Glomerular visceral epithelial cell (primary cell): ENCODE measurements around the gene TTLL5.
"Not testable (repeated sequence)": the region's sequence is repeated elsewhere in the genome, so short reads cannot be mapped to it uniquely, and the experiment has no call there.

Experiments used
- DNase-seq: peaks from one replicate; pipeline ENCODE4 v3.0.0-alpha.2; 2016; ENCODE audit errors: extremely low spot score

The TTLL5 gene

DNA sequence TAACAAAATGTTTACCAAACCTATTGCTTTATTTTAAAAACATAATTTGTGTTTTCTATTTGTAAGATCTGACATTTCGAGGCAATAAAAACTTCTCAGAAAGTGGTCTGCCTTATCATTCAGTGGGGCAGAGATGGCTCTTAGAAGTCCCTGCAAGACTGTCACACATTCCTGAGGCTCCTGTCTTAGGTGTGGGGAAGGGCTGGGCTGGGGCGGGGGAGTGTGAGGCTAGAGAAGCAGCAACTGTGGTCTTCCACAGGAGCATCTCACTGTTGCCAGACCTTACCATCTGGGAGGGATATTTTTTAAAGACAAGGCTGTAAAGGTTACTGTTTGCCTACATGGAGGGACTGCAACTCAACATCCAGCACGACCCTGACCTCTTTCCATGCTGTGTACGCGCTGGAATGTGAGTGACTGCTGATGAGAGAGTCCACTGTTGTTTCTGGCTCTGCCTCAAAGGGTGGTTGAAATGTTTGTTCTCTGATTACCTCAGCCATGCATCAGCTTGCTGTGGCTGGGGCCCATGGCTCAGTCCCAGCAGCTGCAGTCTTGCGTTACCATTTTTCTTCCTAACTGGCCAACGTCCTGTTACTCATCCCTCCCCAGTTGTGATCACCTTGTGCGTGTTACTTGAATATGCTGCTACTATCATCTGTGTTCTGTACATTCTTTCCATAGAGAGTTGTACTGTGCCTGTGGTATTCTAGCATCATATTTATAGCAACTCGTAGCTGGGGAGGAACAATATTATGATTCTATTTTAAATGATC, 12.8 kb upstream of the TTLL5 start:
- DNase-seq, result peak; percentile 96

DNA sequence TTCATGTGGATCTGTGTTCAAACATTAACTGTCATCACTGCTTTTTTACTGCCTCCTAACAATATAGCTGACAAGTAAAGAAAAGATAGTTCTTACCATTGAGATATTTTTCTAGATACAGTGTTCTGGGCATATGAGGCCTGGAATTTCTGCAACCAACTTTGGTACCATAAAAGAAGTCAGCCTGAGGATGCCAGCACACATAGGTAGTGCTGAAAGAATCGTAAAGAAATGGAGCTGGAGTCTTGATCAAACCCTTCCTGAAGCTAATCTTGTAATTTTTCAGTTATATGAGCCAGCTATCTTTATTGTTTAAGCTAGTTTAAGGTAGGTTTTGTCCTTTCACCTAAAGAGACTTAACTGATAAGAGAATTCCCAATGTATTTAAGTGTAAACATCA, 11.7 kb upstream of the TTLL5 start:
- no peak for DNase-seq

DNA sequence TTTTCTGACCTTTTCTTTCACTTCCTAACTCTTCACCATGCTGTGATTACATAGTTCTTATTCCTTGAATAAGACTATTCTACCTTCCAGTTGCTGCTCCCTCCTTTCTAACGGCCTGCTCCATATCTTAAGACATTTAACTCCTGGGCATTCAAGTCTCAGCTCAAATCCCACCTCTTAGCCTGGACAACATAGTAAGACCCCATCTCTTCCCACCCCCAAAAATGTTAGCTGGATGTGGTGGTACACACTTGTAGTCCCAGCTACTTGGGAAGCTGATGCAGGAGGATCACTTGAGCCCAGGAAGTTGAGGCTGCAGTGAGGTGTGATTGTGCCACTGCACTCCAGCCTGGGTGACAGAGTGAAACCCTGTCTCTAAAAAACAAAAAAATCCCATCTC, 11.3 kb upstream of the TTLL5 start:
- no peak for DNase-seq

DNA sequence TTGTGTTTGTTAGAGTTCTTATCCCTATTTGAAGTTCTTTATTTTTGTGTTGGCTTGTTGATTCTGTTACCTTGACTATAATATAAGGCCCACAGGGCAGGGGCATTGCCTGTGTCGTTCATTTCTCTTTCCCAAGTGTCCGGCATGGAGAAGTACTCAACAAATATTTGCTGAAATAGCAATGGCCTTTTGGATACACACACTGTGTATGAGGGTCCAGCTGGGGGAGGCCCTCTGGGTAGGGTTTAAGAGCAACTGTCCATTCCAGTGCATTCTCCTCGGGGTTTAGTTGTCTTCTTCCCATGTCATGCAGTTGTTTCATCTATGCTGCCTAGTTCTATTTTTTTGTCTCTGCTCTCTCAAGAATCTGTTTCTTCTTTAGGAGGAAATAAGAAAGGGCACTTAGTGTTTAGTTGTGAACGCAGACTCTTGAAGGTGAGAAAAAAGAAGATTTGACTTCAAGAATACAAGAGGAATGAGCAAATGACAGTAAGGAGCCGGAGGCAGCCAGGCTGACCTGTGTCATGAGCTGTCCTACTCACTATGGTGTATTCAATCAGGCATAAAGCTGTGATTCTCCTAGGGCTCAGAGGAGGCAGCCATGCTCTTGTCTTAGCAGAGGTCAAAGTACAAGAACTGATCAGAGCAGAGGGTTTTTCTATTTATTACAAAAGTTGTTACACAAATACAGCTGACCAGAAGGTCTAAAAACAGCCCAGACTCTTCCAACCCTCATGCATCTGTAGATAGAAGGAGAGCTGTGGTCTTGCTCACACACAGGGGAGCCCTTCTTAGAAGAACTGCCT, 10.6 kb upstream of the TTLL5 start:
- no peak for DNase-seq

DNA sequence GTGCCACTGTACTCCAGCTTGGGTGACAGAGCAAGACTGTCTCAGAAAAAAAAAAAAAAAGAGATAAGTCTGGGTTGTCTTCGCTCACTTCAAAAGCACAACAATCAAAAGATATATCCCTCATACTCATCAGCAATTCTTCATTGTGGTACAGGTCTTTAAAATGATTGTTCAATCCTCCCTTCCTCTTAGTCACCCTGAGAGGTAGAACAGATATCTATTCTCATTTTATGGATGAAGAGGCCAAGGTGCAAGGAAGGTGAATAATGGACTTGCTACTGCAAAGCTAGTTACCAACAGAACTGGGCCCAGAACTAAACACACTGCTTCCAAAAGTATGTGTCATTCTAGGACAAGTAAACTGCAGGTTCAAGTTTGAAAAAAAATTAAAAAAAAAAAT, 7.5 kb upstream of the TTLL5 start:
- DNase-seq, result no peak

DNA sequence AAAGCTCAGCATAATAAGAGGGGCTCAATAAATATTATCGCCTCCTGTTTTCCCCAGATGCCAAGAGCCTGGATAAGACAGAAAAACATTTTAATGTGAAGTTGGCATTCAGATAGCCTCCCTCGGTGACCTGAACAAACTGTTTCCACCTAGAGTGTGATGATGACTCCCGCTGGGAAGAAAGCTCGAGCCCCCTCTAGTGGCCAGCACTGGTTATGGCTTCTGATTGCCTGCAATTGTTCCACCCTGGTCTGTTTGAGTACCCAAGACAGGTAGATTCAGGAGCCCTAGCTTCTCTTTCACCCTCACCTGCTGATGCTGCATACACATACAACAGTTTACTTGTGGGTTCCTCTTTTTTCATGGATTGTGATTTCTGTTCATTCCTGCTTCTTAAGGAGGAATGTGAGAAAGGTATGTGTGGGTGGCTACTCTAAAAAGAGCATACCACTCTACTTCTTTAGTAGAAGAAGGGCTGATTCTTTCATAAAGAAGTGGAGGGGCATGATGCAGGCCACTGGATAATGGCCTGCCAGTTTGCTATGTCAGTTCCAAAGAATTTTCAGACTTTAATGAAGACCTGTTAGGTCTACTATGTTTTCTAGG, 6.8 kb upstream of the TTLL5 start:
- peak; percentile 72 for DNase-seq

DNA sequence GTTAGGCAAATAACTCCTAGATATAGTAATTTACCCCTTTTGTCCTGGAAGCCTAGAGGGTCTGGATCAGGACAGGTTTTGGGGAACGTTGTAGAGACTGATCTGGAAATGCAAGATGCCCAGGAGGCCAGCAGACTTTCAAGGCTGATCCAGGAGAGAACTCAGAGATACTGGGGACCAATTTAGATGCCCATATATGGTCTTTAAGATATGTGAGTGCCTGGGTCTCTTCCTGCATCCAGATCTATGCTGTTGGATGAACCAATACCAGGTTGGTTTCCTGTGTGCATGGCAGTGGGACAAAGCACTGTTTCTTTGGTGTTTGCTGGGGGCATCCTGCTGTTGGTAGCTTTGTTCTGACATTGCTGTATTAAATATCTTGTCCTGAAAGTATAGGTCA, 5.8 kb upstream of the TTLL5 start:
- no peak for DNase-seq

DNA sequence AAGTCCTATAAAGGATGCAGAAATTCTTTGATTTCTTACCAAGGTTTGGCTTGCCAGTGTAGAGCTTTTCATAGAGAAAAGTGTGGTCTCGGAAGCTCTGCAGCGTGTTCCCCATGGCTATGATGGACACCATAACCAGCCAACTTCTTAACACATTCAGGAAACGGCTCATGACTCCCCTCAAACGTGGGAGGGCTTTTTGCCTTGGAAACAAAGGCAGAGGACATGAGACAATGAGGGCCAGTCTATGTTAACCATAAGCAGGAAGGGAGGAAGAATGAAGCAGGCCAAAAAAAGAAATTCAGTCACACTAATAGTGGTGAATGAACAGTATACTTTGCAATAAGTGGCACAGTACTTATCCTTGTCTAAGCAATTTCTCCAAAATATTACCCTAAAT, 3.7 kb upstream of the TTLL5 start:
- no peak for DNase-seq

DNA sequence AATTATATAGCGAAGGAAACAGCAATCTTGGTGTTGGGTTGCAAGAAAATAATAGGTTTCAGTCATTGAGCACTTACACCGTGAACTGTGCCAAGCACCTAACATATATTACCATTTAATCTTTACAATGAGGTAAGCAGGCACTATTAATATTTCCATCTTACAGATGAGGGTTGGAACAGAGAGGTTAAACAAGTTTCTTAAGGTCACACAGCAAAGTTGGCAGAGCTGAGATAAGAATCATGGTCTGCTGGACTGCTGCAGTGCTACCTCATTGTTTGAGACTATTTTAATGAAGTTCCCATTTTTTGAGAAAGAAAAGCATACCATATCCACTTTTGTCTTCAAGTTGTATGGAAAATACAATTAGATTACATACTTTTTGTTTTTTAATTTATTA, 2.1 kb upstream of the TTLL5 start:
- no peak for DNase-seq

DNA sequence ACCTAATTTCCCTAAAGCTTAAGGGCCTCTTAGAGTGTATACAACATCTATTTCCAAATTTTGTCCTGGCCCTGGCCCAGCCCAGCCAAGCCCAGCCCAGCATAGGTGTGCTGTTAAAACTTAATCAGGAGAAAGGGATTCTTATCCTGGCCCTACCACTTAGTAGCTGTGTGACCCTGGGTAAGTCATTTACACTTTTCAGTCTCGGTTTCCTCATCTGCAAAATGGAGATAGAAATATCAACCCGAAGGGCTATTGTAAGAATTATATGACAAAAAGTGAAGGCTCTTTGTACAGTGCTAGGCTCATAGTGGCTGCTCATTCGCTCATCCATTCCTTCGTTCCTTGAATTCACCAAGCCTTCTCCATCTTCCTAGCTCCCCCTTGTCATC, 812 bp upstream of the TTLL5 start:
- DNase-seq, result peak; percentile 4

DNA sequence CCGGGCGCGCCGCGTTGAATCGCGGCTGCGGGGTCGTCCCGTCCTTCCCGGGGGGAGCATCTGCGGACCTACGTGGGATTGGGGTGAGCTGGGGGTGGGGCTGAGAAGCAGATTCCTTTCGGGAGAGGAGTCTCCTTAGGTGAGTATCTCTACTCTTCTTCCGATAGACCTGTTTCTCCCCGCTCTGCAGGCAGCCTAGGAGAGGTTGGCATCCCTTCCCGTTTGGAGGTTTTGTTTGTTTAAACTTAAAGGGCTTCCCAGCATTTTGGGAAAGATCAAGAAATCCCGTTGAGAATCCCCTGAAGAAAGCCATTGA, 411 bp downstream of the TTLL5 start:
- no peak for DNase-seq

DNA sequence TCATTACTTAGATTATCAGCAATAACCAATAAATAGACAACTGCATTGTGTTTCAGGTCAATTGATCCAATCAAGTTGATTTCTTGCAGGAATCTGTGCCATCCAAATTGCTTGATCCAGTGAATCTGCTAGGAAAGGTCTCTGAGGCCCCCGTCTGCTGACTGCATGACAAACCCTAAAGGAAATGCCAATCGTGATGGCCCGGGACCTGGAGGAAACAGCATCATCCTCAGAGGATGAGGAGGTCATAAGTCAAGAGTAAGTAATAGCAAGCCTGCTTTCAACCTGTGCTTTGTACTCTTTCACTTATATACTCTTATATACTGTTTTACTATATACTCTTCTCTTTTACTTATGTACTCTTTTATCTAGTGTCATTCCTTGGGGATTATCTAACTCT, 1.9 kb downstream of the TTLL5 start:
- DNase-seq, result no peak

DNA sequence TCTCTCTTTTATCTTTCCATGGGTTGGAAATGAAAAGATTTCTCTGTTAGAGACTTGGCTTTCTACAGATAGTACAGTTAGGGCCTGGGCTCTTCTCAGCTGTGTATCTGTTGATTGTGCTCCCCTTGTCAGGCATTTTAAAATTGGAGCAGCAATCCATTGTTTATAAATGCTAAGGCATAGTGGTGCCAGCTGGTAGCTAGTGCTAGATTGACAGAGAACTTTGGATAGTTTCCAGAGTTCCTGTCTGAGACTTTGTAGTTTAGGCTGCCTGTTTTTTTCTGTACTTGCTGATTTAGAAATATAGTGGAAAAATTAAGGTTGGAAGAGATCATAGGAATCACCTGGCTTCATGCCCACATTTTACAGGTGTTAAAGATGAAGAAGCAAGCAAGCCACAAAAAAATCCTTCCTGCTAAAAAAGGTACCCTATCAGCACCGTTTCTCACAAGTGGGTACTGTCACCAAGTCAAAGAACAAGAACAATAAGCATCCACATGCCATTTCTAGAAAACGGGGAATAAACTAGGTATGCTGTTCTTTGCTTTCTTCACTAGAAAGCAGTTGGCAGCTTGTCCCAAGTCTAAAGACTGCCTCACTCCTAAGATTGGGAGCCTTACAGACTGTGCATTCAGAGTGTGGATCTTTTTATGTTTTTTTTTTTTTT, 6.2 kb downstream of the TTLL5 start:
- DNase-seq, result no peak

DNA sequence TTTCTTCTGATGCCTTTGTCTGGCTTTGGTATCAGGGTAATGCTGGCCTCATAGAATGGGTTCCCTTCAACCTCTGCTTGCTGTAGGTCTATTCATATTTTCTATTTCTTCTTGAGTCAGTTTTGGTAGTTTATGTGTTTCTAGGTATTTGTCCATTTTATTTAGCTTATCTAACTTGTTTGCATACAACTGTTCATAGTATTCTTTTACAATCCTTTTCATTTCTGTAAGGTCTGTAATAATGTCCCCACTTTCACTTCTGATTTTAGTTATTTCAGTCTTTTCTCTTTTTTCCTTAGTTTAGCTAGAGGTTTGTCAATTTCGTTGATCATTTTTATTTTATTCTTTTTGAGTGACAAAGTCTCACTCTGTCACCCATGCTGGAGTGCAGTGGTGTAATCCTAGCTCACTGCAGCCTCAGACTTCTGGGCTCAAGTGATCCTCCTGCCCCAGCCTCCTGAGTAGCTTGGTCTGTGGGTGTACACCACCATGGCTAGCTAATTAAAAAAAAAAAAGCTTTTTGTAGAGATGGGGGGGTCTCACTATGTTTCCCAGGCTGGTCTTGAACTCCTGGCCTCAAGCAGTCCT, 11.7 kb downstream of the TTLL5 start:
- no peak for DNase-seq

DNA sequence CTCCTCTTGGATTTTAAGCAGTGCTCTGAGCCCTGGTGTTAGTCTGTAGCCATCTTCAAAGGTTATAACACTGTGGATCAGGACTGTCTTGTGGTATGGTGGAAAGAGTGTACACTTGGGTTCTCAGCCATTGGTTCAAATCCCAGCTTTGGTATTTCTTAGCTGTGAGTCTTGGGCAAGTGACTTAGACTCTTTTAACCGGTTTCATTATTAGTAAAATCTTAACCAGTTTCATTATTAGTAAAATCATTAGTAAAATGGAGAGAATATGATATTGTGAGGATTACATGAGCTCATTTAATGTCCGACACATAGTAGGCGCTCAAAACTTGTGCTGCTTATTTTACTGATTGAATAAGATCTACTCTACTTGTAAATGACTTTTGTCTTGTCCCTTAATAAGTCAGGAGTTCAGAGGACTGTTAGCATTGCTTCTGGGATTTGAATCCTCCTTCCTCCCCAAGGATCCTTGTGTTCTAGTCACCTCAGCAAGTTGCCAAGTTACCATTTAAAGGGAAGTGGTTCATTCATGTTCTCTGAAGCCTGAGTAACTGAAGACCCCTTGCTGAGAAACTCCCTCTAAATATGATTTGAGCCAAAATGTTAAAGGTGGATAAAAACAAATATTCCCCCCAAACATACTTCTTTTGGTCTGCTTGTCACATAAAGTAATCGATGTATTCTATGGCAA, 12.4 kb downstream of the TTLL5 start:
- no peak for DNase-seq

DNA sequence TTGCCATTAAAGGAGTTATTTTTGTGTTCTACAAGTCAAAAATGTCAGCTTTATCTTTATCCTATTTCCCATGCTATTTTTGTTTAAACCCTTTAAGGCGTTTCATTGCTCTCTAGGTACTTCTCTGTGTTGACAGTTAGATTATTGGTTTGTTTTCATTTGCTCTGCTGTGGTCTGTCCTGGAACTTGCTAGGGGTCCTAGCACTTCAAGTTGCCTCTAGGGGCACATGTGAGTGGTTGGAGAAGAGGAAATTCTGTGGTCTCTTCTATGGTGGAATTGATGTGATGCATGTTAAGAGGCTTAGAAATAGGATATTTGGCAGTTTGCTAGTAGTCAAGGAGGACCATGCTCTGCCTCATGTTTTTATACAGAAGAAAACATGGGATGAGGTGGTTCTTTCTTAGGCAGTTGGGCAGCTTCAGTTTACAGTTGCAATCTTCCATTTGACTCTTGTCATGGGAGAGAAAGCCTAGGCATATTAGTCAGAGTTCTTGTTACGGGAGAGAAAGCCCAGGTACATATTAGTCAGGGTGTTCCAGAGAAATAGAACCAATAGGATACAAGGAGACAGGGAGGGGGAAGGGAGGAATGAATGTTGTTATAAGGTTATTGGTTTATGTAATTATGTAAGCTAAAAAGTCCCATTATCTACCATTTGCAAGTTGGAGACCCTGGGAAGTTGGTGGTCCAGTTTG, 14.4 kb downstream of the TTLL5 start:
- no peak for DNase-seq

DNA sequence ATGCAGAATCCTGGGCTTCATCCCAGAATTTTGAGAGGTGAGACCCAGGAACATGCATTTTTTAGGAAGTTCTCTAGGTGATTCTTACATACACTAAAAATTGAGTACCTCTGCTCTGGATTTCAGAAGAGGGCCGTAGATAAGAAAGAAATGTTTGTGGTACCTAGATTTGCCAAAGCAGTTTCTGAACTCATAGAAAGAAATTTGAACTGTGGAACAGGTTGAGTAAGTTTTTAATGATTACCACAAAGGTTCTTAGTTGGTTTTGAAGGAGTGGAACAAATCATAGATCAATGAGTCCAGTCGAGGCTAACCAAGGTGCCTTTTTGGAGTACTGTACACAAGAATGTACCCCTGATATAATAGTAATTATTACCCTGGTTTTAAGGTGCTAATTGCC, 24.9 kb downstream of the TTLL5 start:
- DNase-seq, result no peak

DNA sequence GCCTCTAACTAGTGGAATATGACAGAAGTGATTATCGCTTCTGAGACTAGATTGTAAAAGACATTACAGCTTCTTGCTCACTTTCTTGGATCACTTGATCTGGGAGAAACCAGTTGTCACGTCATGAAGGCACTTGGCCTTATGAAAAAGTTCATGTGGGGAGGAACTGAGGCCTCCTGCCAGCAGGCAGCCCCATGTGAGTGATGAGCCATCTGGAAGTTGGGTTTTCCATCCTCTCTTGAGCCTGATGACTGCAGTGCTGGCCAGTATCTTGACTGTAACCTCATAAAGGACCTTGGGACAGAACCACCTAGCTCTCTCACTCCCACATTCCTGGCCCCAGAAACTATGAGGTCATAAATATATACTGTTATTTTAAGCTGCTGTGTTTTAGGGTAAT, 28.0 kb downstream of the TTLL5 start:
- no peak for DNase-seq

DNA sequence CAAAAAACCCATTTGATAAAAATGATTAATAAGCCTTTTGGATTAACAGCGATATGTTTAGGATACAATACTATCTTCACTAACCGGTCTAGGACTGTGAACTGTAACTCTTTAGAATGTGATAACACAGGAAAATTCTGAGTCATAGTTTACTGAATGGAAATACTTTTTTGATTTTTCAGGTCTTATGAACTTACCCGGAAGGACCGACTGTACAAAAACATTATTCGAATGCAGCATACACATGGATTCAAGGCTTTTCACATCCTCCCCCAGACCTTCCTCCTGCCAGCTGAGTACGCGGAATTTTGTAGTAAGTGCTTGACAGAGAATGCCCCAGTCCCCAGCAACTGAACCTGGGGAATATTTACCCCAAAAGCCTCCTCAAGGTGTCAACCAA, 29.0 kb downstream of the TTLL5 start:
- DNase-seq, result no peak

DNA sequence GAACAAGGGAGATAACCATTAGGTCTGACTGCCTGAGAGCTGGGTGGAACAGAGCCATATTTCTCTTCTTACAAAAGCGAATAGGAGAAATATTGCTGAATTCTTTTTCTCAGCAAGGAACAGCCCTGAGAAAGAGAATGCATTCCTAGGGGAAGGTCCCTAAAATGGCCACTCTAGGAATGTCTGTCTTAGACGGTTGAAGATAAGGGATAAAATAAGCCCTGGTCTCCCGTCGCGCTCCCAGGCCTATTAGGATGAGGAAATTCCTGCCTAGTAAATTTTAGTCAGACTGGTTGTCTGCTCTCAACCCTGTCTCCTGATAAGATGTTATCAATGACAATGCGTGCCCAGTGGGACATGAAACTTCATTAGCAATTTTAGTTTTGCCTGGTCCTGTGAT, 34.0 kb downstream of the TTLL5 start:
- not testable (repeated sequence) for DNase-seq

DNA sequence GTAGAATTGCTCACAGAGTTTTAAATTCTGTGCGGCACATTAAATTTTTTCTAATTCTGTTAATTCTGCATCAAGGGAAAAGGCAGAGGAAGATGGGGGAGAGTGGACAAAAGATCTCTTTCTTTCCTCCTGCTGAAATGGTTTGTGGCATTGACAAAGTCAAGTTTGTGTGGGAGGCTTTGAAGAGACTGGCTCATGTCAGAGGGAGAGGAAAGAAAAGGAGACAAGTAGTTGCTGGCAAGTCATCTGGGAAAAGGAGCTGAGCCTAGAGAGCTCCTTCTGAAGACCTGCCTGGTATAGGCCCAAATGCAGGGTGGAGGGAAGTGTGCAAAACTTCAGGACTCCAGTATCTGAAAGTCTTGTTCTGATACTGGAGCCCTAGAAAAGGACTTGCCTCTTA, 36.3 kb downstream of the TTLL5 start:
- no peak for DNase-seq
